Colonic mucosa (tissue), 4 donors: Measurements from ENCODE around the gene PRM2. TPM values are rescaled to one million over a fixed set of nuclear protein-coding genes. Genes with fewer than 3 reads are reported as not detected.

Experiments
- DNase-seq: peaks from one replicate; pipeline ENCODE4 v3.0.0-alpha.2; 2020
- H3K27ac ChIP-seq: fragments of 200-600 bp; one replicate; pipeline ENCODE4 v1.8.0; 2021
- H3K27me3 ChIP-seq: fragments of 200-600 bp; one replicate; pipeline ENCODE4 v1.8.0; 2021
- H3K36me3 ChIP-seq: fragments of 200-600 bp; one replicate; pipeline ENCODE4 v1.8.0; 2021
- H3K4me1 ChIP-seq: fragments of 200-600 bp; one replicate; pipeline ENCODE4 v1.8.0; 2021; ENCODE audit warnings: mild to moderate bottlenecking
- H3K4me3 ChIP-seq: fragments of 200-600 bp; one replicate; pipeline ENCODE4 v1.8.0; 2021
- H3K9ac ChIP-seq, 2 donors: one replicate each; pipeline ENCODE4 v1.7.0; 2013; ENCODE audit warnings: control low read depth in 2 of 2, low read depth in 2 of 2, low read length in 2 of 2
- H3K9me3 ChIP-seq: fragments of 200-600 bp; one replicate; pipeline ENCODE4 v1.8.0; 2021
- CTCF ChIP-seq: fragments of 200-600 bp; IDR thresholded peaks from one replicate; pipeline ENCODE4 v1.8.0; 2022; ENCODE audit warnings: antibody characterized with exemption, mild to moderate bottlenecking
- intact Hi-C: fragments of 100-400 bp; cut with DNase I; formaldehyde crosslinking; loops from one replicate; pipeline ENCODE4 v1.14.1; 2022
- total RNA-seq, 2 donors: library from RNA; stranded (reverse); fragmentation: NEBNext Ultra II Directional in 1 of 2; extraction: Animal tissue kit (Norgen Biotek cat#: 25700) in 1 of 2; gene quantifications; one replicate each; pipeline ENCODE4 v1.2.1, GENCODE V29; 2021
- donor health status: healthy.
- donor health status: DM: no; HTN: no; CAD: no.
- donor health status: DM: no; HTN: no; CAD: no.

PRM2 gene
- total RNA-seq, 2 donors from 2014 or later = not detected

GRCh38 chr16:11232852-11233726 is 43.2 kb downstream of the PRM2 start:
- TF ChIP-seq CTCF = no peak
- Histone ChIP-seq H3K27me3 (no peaks in the 10 kb centered on the region), H3K9ac (peak overlapping the region in 1 of 2 donors; percentile 33), H3K4me1 (peaks cover 5% of the 10 kb centered on the region), H3K9me3 (no peaks in the 10 kb centered on the region), H3K36me3 (no peaks in the 10 kb centered on the region), H3K4me3 (no peak overlapping the region), H3K27ac (peak overlapping the region; percentile 37)
- intact Hi-C loops = no loop called here
- peak; percentile 50 for DNase-seq

GRCh38 chr16:11232302-11232851 is 43.9 kb downstream of the PRM2 start:
- Histone ChIP-seq H3K36me3 (no peaks in the 10 kb centered on the region), H3K9me3 (no peaks in the 10 kb centered on the region), H3K4me3 (no peak overlapping the region), H3K27ac (peak overlapping the region; percentile 37), H3K4me1 (peaks cover 5% of the 10 kb centered on the region), H3K27me3 (no peaks in the 10 kb centered on the region), H3K9ac (no peak overlapping the region)
- intact Hi-C loops = no loop called here
- no peak for TF ChIP-seq CTCF
- DNase-seq = no peak

GRCh38 chr16:11231367-11231970 is 44.8 kb downstream of the PRM2 start:
- no peaks in the 10 kb centered on the region for H3K9me3 ChIP-seq
- intact Hi-C loops = no loop called here
- H3K4me1 ChIP-seq = peaks cover 5% of the 10 kb centered on the region
- H3K27me3 ChIP-seq = no peaks in the 10 kb centered on the region
- TF ChIP-seq CTCF = no peak
- no peak overlapping the region for H3K4me3 ChIP-seq
- DNase-seq = no peak
- no peak overlapping the region for H3K9ac ChIP-seq
- no peak overlapping the region for H3K27ac ChIP-seq
- no peaks in the 10 kb centered on the region for H3K36me3 ChIP-seq

- H3K4me1 ChIP-seq = no peaks in the 10 kb centered on the region
- no peak overlapping the region for H3K27ac ChIP-seq
- peak; percentile 79 for DNase-seq
- no peaks in the 10 kb centered on the region for H3K9me3 ChIP-seq
- H3K4me3 ChIP-seq = no peak overlapping the region
- intact Hi-C loops = no loop called here
- no peak for TF ChIP-seq CTCF
- H3K27me3 ChIP-seq = no peaks in the 10 kb centered on the region
- no peak overlapping the region for H3K9ac ChIP-seq
- H3K36me3 ChIP-seq = no peaks in the 10 kb centered on the region
Observed at GRCh38 chr16:11229906-11230305, 46.4 kb downstream of the PRM2 start.

- intact Hi-C loops = no loop called here
- no peak overlapping the region for H3K9ac ChIP-seq
- no peak overlapping the region for H3K27ac ChIP-seq
- H3K9me3 ChIP-seq = no peaks in the 10 kb centered on the region
- no peak overlapping the region for H3K4me3 ChIP-seq
- H3K36me3 ChIP-seq = no peaks in the 10 kb centered on the region
- no peaks in the 10 kb centered on the region for H3K27me3 ChIP-seq
- no peak for TF ChIP-seq CTCF
- no peak for DNase-seq
- H3K4me1 ChIP-seq = no peaks in the 10 kb centered on the region
Observed at GRCh38 chr16:11229432-11229831, 46.8 kb downstream of the PRM2 start.
